Uterus (tissue), 4 donors: Measurements from ENCODE around the gene ADAD2. TPM values are rescaled to one million over a fixed set of nuclear protein-coding genes. Genes with fewer than 3 reads are reported as not detected.

Experiments used
- DNase-seq, 2 donors: peaks; one replicate each; pipeline ENCODE4 v3.0.0-alpha.2; 2019 to 2020
- H3K27ac ChIP-seq, 2 donors: fragments of 200-600 bp; sonication (generic); 1 replicate in 1 of 2; 2 replicates in 1 of 2; pipeline ENCODE4 v1.5.1; 2016 to 2018
- H3K27me3 ChIP-seq, 2 donors: fragments of 200-600 bp; sonication (generic); one replicate each; pipeline ENCODE4 v1.5.1; 2018 to 2019; ENCODE audit warnings: control low read depth in 1 of 2
- H3K36me3 ChIP-seq, 2 donors: fragments of 200-600 bp; sonication (generic); one replicate each; pipeline ENCODE4 v1.5.1; 2019; ENCODE audit warnings: control low read depth in 1 of 2
- H3K4me1 ChIP-seq, 2 donors: fragments of 200-600 bp; sonication (generic); one replicate each; pipeline ENCODE4 v1.5.1; 2018 to 2019; ENCODE audit warnings: control low read depth in 1 of 2
- H3K4me3 ChIP-seq, 2 donors: fragments of 200-600 bp; sonication (generic); 1 replicate in 1 of 2; 2 replicates in 1 of 2; pipeline ENCODE4 v1.5.1; 2018 to 2019; ENCODE audit warnings: mild to moderate bottlenecking in 1 of 2
- H3K9me3 ChIP-seq, 2 donors: fragments of 200-600 bp; sonication (generic); one replicate each; pipeline ENCODE4 v1.5.1; 2019; ENCODE audit warnings: control low read depth in 1 of 2
- POLR2A ChIP-seq, 2 donors: fragments of 450-650 bp; IDR thresholded peaks; one replicate each; pipeline ENCODE4 v1.6.1; 2016; ENCODE audit warnings: antibody characterized with exemption in 2 of 2, mild to moderate bottlenecking in 1 of 2, moderate library complexity in 1 of 2
- intact Hi-C: fragments of 100-400 bp; cut with DNase I; formaldehyde crosslinking; loops from one replicate; pipeline ENCODE4 v1.15.1; 2023; ENCODE audit warnings: low total_unique reads
- total RNA-seq, 4 donors: library from RNA; depleted of rRNA in 3 of 4; stranded (reverse); fragments of >200 nt in 3 of 4; gene quantifications; one replicate each; pipeline versions ENCODE4 v1.1.0 to v1.2.4, GENCODE V29; 2014 to 2023
- TF ChIP-seq, protein P1 (sequence below), 4 experiments: fragments of 200-600 bp in 2 of 4; fragments of 450-650 bp in 2 of 4; sonication (generic) in 2 of 4; IDR thresholded peaks; one replicate each; pipeline ENCODE4 v1.5.1; 2016 to 2019; ENCODE audit warnings: antibody characterized with exemption in 4 of 4, mild to moderate bottlenecking in 2 of 4, moderate library complexity in 1 of 4
- donor health status: DM: yes; HTN: yes; CAD: no.

Gene ADAD2
- total RNA-seq, 4 donors from 2014 or later = 0.21 to 1.0 (median 0.88) TPM; not detected in 1

DNA sequence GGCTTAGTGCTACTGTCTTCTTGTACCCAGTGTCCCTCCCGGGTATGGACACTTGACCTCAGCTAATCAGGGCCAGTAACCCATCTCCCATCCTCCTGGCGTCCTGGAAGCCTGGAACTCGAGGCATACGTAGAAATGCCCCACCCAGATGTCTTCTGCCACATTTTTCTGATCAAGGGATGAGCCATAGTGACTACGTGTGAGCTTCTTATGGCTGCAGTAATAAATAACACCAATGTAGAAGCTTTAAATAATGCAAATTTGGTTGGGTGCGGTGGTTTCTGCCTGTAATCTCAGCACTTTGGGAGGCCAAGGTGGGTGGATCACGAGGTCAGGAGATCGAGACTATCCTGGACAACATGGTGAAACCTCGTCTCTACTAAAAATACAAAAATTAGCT, 51.9 kb downstream of the ADAD2 start:
- TF ChIP-seq, protein P1, sequence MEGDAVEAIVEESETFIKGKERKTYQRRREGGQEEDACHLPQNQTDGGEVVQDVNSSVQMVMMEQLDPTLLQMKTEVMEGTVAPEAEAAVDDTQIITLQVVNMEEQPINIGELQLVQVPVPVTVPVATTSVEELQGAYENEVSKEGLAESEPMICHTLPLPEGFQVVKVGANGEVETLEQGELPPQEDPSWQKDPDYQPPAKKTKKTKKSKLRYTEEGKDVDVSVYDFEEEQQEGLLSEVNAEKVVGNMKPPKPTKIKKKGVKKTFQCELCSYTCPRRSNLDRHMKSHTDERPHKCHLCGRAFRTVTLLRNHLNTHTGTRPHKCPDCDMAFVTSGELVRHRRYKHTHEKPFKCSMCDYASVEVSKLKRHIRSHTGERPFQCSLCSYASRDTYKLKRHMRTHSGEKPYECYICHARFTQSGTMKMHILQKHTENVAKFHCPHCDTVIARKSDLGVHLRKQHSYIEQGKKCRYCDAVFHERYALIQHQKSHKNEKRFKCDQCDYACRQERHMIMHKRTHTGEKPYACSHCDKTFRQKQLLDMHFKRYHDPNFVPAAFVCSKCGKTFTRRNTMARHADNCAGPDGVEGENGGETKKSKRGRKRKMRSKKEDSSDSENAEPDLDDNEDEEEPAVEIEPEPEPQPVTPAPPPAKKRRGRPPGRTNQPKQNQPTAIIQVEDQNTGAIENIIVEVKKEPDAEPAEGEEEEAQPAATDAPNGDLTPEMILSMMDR (IDR thresholded peaks at IDR 0.05) = no peak
- no peak for TF ChIP-seq POLR2A (IDR thresholded peaks at IDR 0.05)
- Histone ChIP-seq H3K36me3 (no peaks in the 10 kb centered on the region), H3K9me3 (no peaks in the 10 kb centered on the region), H3K4me1 (no peaks in the 10 kb centered on the region), H3K27ac (no peak overlapping the region), H3K4me3 (no peak overlapping the region), H3K27me3 (peaks cover 0 to 5% of the 10 kb centered on the region in 2 donors)
- DNase-seq = no peak
- intact Hi-C loops = no loop called here

DNA sequence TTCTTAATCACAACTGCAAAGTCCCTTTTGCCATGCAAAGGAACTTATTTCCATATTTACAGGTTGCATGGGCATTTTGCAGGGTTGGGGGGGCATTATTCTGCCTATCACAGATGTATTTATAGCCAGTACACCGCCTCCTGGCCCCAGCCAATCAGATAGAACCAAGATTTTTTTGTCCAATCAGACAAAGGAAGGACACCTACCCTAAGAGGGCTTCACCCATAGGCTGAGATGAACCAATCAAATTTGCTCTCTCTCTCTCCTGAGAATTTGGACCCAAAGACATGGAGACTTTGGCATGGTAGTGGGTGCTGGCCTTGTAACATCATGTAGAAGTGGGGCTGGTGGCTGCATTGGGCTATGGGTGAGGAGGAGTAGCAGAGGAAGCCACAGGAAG, 52.8 kb downstream of the ADAD2 start:
- H3K4me3 ChIP-seq = no peak overlapping the region
- no peak overlapping the region for H3K27ac ChIP-seq
- no peaks in the 10 kb centered on the region for H3K9me3 ChIP-seq
- DNase-seq = no peak
- peaks cover 0 to 5% of the 10 kb centered on the region in 2 donors for H3K27me3 ChIP-seq
- TF ChIP-seq, protein P1 (IDR thresholded peaks at IDR 0.05) = no peak
- TF ChIP-seq POLR2A (IDR thresholded peaks at IDR 0.05) = no peak
- no peaks in the 10 kb centered on the region for H3K36me3 ChIP-seq
- H3K4me1 ChIP-seq = no peaks in the 10 kb centered on the region
- intact Hi-C loops = no loop called here

DNA sequence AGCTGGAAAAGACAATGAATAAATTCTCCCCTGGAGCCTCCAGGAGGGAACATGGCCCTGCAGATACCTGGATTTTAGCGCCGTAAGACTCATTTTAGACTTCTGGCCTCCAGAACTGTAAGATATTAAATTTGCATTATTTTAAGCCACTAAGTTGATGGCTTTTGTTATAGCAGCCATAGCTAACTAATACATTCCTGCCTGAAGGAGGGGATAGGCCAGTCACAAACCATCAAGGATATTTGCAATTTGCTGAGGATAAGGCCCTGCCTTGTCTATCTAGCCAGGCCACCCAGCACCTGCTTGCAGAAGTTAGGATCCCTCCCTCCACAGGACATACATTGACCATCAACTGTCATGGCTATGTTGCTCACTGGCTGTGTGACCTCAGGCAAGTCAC, 53.8 kb downstream of the ADAD2 start:
- intact Hi-C loops = no loop called here
- Histone ChIP-seq H3K4me3 (no peak overlapping the region), H3K9me3 (no peaks in the 10 kb centered on the region), H3K27ac (no peak overlapping the region), H3K27me3 (peaks cover 0 to 5% of the 10 kb centered on the region in 2 donors), H3K4me1 (no peaks in the 10 kb centered on the region), H3K36me3 (no peaks in the 10 kb centered on the region)
- no peak for DNase-seq
- TF ChIP-seq, protein P1 (IDR thresholded peaks at IDR 0.05) = no peak
- TF ChIP-seq POLR2A (IDR thresholded peaks at IDR 0.05) = no peak

DNA sequence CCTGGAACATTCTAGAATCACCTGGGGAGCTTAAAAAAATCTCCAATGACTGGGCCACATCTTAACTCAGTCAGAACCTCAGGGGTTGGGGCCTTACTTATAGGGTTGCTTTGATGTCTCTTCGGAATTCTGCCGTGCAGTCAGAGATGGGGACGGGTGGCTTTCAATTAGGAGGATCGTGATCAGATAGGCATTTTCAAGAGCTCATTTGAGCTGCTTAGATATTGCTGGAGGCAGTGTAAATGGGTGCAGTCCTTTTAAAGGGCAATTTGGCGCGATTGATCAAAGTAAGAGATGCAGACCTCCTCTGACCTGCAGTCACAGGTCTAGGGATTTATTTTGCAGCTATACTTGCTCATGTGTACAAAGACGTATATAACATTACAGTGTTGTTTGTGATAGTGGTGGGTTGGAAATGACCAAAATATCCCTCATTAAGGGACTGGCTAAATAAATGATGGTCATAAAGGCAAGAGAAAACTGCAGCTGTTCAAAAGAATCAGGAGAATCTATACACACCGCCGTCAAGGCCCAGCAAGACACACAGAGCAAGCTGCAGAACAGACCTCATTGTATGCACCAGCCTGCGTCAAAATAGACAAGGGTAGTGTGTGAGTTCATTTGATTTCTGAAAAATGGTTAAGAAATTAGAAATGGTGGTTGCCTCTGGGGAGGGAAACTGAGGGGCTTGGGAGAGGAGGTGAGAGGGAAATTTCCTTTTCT, 55.2 kb downstream of the ADAD2 start:
- Histone ChIP-seq H3K9me3 (no peaks in the 10 kb centered on the region), H3K27me3 (peaks cover 0 to 5% of the 10 kb centered on the region in 2 donors), H3K36me3 (no peaks in the 10 kb centered on the region), H3K4me1 (no peaks in the 10 kb centered on the region), H3K27ac (no peak overlapping the region), H3K4me3 (no peak overlapping the region)
- TF ChIP-seq POLR2A (IDR thresholded peaks at IDR 0.05) = no peak
- TF ChIP-seq, protein P1 (IDR thresholded peaks at IDR 0.05) = no peak
- intact Hi-C loops = no loop called here
- no peak for DNase-seq

DNA sequence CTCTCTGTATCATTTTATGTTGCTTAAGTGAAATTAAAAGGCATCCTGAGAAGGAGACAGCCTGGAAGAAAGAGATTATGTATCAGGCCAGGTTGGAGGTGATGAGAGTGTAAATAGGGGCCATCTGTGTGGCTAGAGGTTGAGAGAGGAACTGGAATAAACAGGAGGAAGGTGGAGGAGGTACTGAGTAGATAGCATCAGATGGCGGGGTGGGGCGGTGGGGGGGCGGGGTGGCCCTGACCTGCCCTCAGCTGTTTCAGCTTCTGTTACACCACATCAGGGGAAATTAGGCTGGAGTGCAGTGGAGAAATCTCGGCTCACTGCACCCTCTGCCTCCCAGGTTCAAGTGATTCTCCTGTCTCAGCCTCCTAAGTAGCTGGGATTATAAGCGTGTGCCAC, 55.7 kb downstream of the ADAD2 start:
- no peaks in the 10 kb centered on the region for H3K9me3 ChIP-seq
- no peaks in the 10 kb centered on the region for H3K36me3 ChIP-seq
- H3K27me3 ChIP-seq = peaks cover 0 to 5% of the 10 kb centered on the region in 2 donors
- H3K4me3 ChIP-seq = no peak overlapping the region
- TF ChIP-seq POLR2A (IDR thresholded peaks at IDR 0.05) = no peak
- TF ChIP-seq, protein P1 (IDR thresholded peaks at IDR 0.05) = no peak
- DNase-seq = no peak
- intact Hi-C loops = no loop called here
- H3K4me1 ChIP-seq = no peaks in the 10 kb centered on the region
- H3K27ac ChIP-seq = no peak overlapping the region

Other genes starting within 250 kb of the ADAD2 start
- 1 to 10 TPM in 2 of 4 donors, under 1 TPM in 1, not detected in 1; 0.77 to 5.4 (median 1.2) TPM for gene OSGIN1, start 237.9 kb upstream of the ADAD2 start, total RNA-seq
- 1 to 10 TPM in 2 of 4 donors, not detected in 2; 1.1 to 1.4 TPM for gene NECAB2, start 222.9 kb upstream of the ADAD2 start, total RNA-seq
- gene SLC38A8, start 148.4 kb upstream of the ADAD2 start, total RNA-seq = 1 to 10 TPM in 1 of 4 donors, not detected in 3; 1.3 TPM
- gene MBTPS1, start 74.2 kb upstream of the ADAD2 start, total RNA-seq = 100 to 1,000 TPM in 3 of 4 donors, 10 to 100 TPM in 1; 63.0 to 162 (median 112) TPM
- gene HSDL1, start 46.0 kb upstream of the ADAD2 start, total RNA-seq = 10 to 100 TPM; 10.5 to 46.4 (median 22.3) TPM
- gene DNAAF1, start 45.8 kb upstream of the ADAD2 start, total RNA-seq = 1 to 10 TPM in 3 of 4 donors, under 1 TPM in 1; 0.77 to 8.2 (median 2.7) TPM
- gene TAF1C, start 4.1 kb upstream of the ADAD2 start, total RNA-seq = 100 to 1,000 TPM in 2 of 4 donors, 10 to 100 TPM in 2; 36.7 to 210 (median 76.3) TPM
- not detected for gene KCNG4, start 48.9 kb downstream of the ADAD2 start, total RNA-seq
- gene WFDC1, start 103.7 kb downstream of the ADAD2 start, total RNA-seq = 10 to 100 TPM in 1 of 4 donors, 1 to 10 TPM in 2, under 1 TPM in 1; 0.77 to 13.3 (median 5.7) TPM
- gene ATP2C2, start 177.4 kb downstream of the ADAD2 start, total RNA-seq = 1 to 10 TPM in 1 of 4 donors, under 1 TPM in 3; 0.51 to 1.8 (median 0.84) TPM